Transverse colon (tissue), 4 donors: ENCODE results near the gene JAKMIP3.

Experiments
- CTCF ChIP-seq, 5 experiments: fragments of 200-600 bp in 3 of 5; fragments of 450-650 bp in 2 of 5; sonication (generic) in 3 of 5; IDR thresholded peaks; 1 replicate in 2 of 5; 2 replicates in 3 of 5; pipeline ENCODE4 v1.5.1; 2016 to 2017; ENCODE audit warnings: antibody characterized with exemption in 5 of 5, inconsistent platforms in 3 of 5, mild to moderate bottlenecking in 2 of 5, moderate library complexity in 1 of 5
- EP300 ChIP-seq: sonication (generic); formaldehyde crosslinking; IDR thresholded peaks from one replicate; pipeline ENCODE4 v1.6.1; 2017; ENCODE audit warnings: antibody characterized with exemption, low read depth
- POLR2A ChIP-seq: fragments of 450-650 bp; IDR thresholded peaks from one replicate; pipeline ENCODE4 v1.6.1; 2016; ENCODE audit warnings: antibody characterized with exemption, mild to moderate bottlenecking, moderate library complexity
- POLR2AphosphoS5 ChIP-seq, 3 donors: sonication (generic); formaldehyde crosslinking; IDR thresholded peaks; one replicate each; pipeline ENCODE4 v1.6.1; 2016; ENCODE audit warnings: antibody characterized with exemption in 3 of 3

DNA sequence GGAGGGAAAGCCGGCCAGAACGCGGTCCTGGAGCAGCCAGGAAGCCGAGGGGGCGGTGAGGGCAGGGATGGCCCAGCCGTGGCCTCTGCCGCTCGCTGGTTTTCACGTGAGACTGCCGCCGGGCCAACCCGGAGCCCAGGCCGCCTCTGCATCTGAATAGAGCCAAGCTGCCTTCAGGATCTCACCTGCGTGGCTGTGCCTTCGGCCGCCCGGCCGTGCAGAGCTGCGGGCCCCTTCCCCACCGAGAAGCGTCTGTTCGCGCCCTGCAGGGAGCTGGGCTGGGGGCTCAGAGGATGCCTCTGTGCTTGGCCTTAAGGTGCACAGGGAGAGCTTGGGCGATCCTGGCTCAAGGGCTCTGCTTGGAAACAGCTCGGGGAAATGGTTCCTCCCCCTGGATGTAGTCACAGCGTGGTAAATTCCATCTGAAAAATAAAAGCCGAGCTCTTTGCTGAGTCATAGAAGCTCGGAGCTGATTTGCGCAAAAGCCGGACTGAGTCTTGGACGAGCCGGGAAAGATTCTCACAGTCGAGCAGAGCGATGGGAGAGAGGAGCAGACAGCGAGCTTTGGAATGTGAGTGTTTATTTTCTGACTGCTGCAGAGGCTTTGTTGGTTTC, at the start of gene JAKMIP3:
- no peak for TF ChIP-seq EP300
- no peak for TF ChIP-seq CTCF (IDR thresholded peaks at IDR 0.05)
- TF ChIP-seq POLR2AphosphoS5 (IDR thresholded peaks at IDR 0.05) = no peak
- no peak for TF ChIP-seq POLR2A
